ENCODE results near the gene RAB36. TPM values are rescaled to one million over a fixed set of nuclear protein-coding genes. Genes with fewer than 3 reads are reported as not detected.

Gene RAB36
- total RNA-seq, 1 donor from 2014 or later, result 3.2 TPM

GRCh38 chr22:23124611-23125511 lies 20.4 kb upstream of the RAB36 start:
- Histone ChIP-seq H3K27ac (no peak overlapping the region), H3K4me1 (no peaks in the 10 kb centered on the region), H3K36me3 (no peaks in the 10 kb centered on the region), H3K27me3 (no peaks in the 10 kb centered on the region), H3K4me3 (peak overlapping the region in 1 of 2 donors; percentile 16), H3K9me3 (no peaks in the 10 kb centered on the region)
- no peak for TF ChIP-seq CTCF (IDR thresholded peaks at IDR 0.05)
- TF ChIP-seq POLR2AphosphoS5 (IDR thresholded peaks at IDR 0.05; ENCODE audit: insufficient read depth in 1 of 2, low read depth in 1 of 2), result no peak
- no peak for TF ChIP-seq POLR2A (IDR thresholded peaks at IDR 0.05)
- DNase-seq (ENCODE audit: extremely low spot score in 2 of 2), result no peak
- intact Hi-C loops (cut with DNase I), result no loop called here

GRCh38 chr22:23125512-23126103 lies 19.7 kb upstream of the RAB36 start:
- intact Hi-C loops (cut with DNase I), result no loop called here
- no peaks in the 10 kb centered on the region for H3K9me3 ChIP-seq
- TF ChIP-seq POLR2AphosphoS5 (IDR thresholded peaks at IDR 0.05; ENCODE audit: insufficient read depth in 1 of 2, low read depth in 1 of 2), result no peak

GRCh38 chr22:23126165-23127054 lies 18.9 kb upstream of the RAB36 start:
- H3K4me1 ChIP-seq, result no peaks in the 10 kb centered on the region
- H3K27me3 ChIP-seq, result no peaks in the 10 kb centered on the region
- H3K27ac ChIP-seq, result no peak overlapping the region
- no peak overlapping the region for H3K4me3 ChIP-seq
- H3K36me3 ChIP-seq, result no peaks in the 10 kb centered on the region
- TF ChIP-seq POLR2AphosphoS5 (IDR thresholded peaks at IDR 0.05; ENCODE audit: insufficient read depth in 1 of 2, low read depth in 1 of 2) (no peak), POLR2A (IDR thresholded peaks at IDR 0.05) (no peak), CTCF (IDR thresholded peaks at IDR 0.05) (no peak)
- intact Hi-C loops (cut with DNase I), result no loop called here
- no peak for DNase-seq (ENCODE audit: extremely low spot score in 2 of 2)
- no peaks in the 10 kb centered on the region for H3K9me3 ChIP-seq

More at GRCh38 chr22:23125512-23126103, 19.7 kb upstream of the RAB36 start:
- no peak for DNase-seq (ENCODE audit: extremely low spot score in 2 of 2)
- Histone ChIP-seq H3K27ac (no peak overlapping the region), H3K4me1 (no peaks in the 10 kb centered on the region), H3K4me3 (no peak overlapping the region), H3K36me3 (no peaks in the 10 kb centered on the region), H3K27me3 (no peaks in the 10 kb centered on the region)

GRCh38 chr22:23127055-23127756 lies 18.1 kb upstream of the RAB36 start:
- Histone ChIP-seq H3K9me3 (no peaks in the 10 kb centered on the region), H3K27me3 (no peaks in the 10 kb centered on the region), H3K4me3 (no peak overlapping the region), H3K4me1 (no peaks in the 10 kb centered on the region), H3K36me3 (no peaks in the 10 kb centered on the region), H3K27ac (no peak overlapping the region)
- intact Hi-C loops (cut with DNase I), result no loop called here
- TF ChIP-seq POLR2AphosphoS5 (IDR thresholded peaks at IDR 0.05; ENCODE audit: insufficient read depth in 1 of 2, low read depth in 1 of 2) (no peak), CTCF (IDR thresholded peaks at IDR 0.05) (no peak), POLR2A (IDR thresholded peaks at IDR 0.05) (no peak)
- no peak for DNase-seq (ENCODE audit: extremely low spot score in 2 of 2)

- TF ChIP-seq POLR2AphosphoS5 (IDR thresholded peaks at IDR 0.05; ENCODE audit: insufficient read depth in 1 of 2, low read depth in 1 of 2) (no peak), CTCF (IDR thresholded peaks at IDR 0.05) (no peak)
- H3K9me3 ChIP-seq, result no peaks in the 10 kb centered on the region
- no peak overlapping the region for H3K27ac ChIP-seq
- no peaks in the 10 kb centered on the region for H3K27me3 ChIP-seq
- DNase-seq (ENCODE audit: extremely low spot score in 2 of 2), result no peak
- H3K4me1 ChIP-seq, result no peaks in the 10 kb centered on the region
- intact Hi-C loops (cut with DNase I), result loop anchor here (2.0 kb wide), 1 partner anchor 167 kb away; no protein-coding TSS in a partner anchor
- H3K36me3 ChIP-seq, result no peaks in the 10 kb centered on the region
- H3K4me3 ChIP-seq, result no peak overlapping the region
Observed at GRCh38 chr22:23127788-23128187, 17.5 kb upstream of the RAB36 start.
